Measurements from ENCODE around the gene NUAK1.
A peak's percentile ranks its signal among the peaks of the same experiment; 100 is the strongest.

NUAK1 gene

DNA sequence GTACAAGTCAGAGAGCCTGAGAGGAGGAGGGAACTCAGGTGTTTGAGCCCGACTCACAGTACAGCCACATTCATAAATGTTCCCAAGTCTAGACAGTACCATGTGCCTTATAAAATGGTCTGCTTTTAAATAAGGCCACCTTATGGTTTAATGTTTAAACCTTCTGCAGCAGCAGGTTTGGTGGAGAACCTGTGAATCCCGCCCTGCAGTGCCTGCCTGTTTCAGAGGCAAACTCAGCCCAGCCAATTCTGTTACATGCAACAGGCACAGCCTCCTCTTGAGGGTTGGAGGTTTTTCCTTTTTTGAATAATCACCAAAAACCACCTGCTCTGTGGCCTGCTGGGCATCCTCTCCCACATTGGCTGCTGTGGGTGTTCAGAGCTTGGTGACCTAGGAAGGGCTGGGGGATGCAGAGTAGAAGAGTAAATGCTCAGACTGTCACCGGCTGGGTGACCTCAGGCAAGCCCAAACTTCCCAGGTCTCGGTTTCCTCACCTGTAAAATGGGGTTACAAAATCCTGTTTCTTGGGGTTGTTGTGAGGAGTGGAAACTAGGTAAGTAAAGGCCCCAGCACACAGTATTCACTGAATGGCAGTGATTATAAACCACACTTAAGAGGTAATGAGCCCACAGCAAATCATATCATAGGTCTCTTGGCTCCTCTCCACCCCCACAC lies 28.0 kb downstream of the NUAK1 start:
- DNase-seq (ENCODE audit: low read depth, low spot score), result no peak

DNA sequence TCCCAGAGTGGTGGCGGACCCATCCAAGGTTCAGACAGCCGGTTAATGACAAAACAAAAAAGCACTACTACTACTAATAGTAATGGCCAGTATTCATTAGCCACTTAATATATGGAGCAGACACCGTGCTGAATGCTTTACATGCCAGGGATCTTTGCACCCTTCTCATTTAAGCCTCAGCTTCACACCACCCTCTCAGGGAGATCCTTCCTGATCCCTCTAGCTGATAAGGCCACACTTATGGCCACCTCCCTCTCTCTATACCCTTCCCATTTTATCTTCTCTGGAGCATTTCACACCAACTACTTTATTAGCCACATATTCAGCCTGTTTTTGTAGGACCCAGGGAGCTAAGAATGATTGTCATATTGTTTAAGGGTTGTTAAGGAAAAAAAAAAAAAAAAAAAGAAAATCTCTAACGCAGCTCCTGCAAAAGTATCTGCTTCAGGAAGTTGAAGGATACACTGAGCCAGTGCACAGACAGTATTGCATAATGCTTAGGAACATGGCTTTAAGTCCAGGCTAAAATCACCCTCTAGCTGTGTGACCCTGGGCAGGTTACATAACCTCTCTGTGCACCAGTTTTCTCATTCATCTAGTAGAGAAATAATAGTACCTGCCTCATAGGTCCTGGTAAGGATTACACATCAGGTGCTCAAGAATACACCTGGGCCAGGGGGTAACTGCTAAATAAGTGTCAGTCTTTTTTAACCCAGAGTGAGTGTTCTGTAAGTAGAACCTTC lies 29.4 kb downstream of the NUAK1 start:
- DNase-seq (ENCODE audit: low read depth, low spot score), result no peak

DNA sequence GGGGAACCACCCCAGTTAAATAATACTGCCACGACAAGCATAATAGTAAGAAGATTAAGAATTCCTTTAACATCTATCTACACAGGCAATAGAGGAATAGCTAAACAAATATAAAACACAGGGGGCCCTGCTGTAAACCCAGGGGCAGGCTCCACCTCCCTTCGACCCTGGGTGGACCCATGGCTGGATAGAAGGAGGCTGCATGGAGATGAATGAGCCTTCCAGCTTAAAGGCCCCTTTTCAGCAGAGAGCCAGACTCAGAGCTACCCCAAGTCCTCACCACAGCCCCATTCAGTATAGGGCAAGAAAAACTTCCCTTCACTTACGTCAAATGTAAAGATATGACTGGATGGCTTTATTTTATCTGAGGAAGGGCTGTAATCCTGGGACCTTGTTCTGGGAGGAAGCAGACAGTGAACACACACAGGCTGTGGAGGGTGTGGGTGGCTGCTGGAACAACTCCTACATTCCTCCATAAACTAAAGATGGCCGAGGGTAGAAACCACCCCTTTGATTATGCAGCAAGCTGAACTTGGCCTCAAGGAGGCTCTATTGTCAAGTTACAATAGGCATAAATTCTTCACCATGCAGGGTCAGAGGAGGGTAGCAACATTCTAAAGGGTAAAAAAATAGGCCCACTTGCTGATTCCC lies 30.4 kb downstream of the NUAK1 start:
- DNase-seq (ENCODE audit: low read depth, low spot score), result no peak

DNA sequence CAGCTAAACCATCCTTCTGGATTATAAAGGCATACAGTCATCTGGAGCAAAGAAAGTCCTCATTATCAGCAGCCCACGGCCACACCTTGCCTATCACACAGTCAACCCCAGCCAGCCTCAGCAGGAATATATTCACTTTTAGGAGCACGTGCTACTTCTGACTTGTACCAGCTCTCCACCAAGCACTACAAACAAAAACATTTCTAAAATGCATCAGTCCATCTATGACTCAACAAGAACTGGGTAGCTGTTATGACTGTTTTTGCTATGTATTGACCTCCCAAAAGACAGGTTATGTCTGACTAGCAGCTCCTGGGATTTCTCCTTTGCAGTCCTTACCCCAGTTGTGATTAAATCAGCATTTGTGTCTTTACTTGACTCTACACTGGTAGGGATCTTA lies 31.2 kb downstream of the NUAK1 start:
- no peak for DNase-seq (ENCODE audit: low read depth, low spot score)

DNA sequence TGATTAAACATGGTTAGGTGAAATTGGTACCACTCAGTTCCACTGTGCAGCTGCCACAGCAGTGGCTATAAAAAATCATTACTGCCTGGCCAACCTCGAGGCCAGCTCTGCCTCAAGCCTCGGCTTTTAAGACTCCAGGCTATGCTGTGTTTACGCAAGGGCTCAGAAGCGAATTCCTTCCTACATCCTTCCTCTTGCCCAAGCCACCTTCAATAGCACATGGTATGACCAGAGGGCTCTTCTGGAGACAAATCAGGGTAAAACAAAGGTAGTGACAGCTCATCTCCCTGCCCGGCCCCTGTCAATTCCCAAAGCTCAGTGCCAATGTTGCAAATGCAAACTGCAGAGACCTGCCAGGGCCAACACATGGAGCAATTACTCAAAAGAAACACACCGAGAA lies 31.9 kb downstream of the NUAK1 start:
- no peak for DNase-seq (ENCODE audit: low read depth, low spot score)

DNA sequence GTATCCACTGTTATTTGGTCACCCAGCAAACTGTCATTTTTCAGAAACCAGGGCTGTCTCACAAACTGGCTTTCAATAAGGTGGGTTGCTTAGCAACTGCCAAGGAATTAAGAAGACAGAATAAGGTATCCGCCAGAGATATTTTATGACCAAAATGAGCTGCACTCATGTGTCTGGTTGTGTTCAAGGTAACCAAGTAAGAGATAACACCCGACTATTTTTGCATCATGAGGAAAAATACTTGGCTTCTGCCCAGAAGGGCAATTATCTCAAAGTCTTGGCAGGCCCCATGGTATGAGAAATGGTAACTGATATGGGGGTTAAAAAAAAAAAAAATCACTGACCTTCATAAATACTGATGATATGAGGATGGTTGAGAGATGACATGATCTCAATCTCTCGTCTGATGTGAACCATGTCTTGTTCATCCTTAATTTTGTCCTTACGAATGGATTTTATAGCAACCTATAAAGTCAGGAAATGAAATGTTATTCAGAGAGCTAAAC lies 32.6 kb downstream of the NUAK1 start:
- no peak for DNase-seq (ENCODE audit: low read depth, low spot score)

DNA sequence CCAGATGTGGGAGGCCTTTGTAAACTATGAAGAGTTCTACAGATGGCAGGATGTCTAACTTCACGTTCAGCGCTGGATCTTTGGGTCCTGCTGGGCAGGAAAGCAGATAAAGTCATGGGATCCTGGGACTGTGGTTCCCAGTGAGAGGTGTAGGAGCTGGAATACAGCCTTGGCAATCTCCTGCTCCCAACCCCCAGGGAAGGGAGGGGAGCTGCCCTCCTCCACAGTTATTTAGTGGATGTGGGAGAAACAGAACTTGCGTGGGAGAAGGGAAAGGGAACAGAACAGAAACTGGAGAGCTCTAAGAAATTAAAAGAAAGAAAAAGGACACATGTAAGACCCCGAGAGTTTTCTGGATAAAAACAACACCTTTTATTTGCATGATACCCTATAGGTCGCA lies 37.0 kb downstream of the NUAK1 start:
- no peak for DNase-seq (ENCODE audit: low read depth, low spot score)

DNA sequence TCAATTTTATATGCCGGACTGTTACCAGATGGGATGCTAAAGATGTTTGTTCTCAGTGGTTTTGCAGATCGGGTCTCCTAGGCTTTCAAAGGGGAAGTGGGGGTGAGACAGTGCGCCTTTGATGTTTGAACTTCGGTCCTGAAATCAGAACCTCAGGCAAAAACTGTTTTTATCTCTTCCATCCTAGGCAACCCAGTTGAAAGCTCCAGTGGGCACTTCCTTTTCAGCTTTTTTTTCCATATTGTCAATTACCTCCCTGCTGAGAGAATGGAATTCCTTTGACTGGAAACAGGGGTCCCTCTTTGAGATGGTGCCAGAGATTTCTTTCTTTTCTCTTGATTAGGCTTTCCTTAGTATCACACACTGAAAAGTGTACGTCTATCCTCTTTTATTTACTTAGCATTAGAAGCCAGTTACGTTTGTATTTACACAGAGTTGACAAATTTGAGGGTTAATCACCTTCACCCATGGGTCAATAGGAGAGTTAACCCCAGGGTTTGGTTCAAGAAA lies 40.0 kb downstream of the NUAK1 start:
- no peak for DNase-seq (ENCODE audit: low read depth, low spot score)

DNA sequence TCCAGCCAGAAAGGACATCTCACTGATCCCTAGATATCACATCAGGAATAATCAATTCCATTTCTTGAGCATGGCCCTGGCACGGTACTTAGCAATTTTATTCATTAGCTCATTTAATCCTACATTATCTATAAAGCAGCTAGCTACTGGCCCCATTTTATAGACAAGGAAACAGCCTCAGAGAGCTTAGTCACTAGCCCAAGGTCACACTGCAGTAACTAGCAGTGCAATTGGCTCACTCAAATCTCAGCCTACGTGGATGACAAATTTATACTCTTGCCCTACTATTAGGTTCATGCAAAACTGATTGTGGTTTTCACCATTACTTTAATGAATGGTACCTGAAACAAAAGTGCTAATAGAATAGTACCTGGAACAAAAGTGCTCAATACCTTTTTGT lies 41.7 kb downstream of the NUAK1 start:
- no peak for DNase-seq (ENCODE audit: low read depth, low spot score)

DNA sequence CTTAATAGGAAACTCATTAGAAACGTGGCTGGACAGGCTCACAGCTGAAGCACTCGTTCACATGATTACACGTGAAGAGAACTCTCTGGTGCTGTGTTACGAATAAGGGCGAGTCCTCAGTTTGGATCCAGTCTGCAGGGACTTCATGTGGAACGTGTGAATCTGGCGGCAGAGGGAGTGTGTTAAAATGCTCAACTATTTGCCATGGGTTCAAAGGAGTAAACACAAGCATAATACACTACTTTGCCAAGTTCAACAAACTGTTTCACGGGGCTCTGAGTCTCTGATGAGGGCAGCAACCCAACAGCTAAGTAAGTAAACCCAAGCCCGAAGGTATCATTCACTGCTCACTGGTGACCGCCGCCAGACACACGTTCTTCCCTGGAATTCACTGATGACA lies 42.4 kb downstream of the NUAK1 start:
- no peak for DNase-seq (ENCODE audit: low read depth, low spot score)

DNA sequence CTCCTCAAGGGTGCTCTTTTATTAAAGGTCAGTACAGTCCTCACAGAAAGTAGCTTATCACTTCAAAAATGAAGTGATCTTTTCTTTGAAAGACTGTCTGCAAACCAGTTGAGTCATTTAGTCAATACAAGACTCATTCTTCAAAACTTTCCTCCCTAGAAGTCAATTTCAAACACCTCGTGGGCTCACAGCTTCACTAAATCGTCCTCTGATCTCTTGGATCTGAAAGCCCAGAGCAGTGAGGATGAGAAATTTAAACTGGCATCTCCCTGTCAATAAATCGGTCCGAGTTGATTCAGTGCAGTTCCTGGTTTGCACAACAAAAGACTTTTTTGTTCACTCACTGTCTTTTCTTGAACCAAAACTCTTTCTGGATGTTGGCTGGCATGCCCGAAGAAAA lies 44.5 kb downstream of the NUAK1 start:
- DNase-seq (ENCODE audit: low read depth, low spot score), result no peak

DNA sequence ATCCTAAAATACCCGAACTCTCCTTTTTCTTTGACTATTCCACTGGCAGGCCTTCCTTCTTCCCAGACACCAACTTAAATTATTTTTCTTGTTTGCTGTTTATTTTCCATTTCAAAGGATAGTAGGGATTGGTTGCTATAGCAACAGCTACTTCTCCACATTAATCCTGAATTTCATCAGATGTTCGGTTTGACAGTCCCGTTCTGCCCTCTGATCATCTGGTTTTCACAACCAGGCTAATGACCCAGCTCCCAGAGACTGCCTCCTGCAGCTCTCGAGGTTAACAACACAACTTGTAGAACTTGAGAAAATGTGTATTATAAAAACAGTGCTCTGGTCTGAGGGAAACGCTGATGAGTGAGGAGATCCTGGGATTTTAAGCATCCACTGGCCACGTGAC lies 45.5 kb downstream of the NUAK1 start:
- DNase-seq (ENCODE audit: low read depth, low spot score), result peak; percentile 42

DNA sequence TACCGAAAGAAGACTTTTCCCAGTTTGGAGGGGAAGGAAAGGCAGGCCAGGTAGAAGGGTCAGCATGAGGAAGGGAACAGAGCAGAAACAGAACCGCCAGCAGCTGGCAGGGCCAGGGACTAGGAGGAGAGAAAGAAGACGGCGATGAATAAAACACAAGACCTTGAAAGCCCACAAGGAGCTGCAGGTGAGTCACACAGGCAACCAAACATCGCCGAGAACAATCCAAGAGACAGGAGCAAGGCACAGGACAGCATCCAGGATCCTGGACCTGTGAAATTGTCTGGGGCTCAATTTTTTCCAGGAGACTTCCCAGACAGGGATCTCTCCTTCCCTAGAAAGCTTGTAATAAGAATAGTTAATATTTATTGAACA lies 47.3 kb downstream of the NUAK1 start:
- no peak for DNase-seq (ENCODE audit: low read depth, low spot score)

DNA sequence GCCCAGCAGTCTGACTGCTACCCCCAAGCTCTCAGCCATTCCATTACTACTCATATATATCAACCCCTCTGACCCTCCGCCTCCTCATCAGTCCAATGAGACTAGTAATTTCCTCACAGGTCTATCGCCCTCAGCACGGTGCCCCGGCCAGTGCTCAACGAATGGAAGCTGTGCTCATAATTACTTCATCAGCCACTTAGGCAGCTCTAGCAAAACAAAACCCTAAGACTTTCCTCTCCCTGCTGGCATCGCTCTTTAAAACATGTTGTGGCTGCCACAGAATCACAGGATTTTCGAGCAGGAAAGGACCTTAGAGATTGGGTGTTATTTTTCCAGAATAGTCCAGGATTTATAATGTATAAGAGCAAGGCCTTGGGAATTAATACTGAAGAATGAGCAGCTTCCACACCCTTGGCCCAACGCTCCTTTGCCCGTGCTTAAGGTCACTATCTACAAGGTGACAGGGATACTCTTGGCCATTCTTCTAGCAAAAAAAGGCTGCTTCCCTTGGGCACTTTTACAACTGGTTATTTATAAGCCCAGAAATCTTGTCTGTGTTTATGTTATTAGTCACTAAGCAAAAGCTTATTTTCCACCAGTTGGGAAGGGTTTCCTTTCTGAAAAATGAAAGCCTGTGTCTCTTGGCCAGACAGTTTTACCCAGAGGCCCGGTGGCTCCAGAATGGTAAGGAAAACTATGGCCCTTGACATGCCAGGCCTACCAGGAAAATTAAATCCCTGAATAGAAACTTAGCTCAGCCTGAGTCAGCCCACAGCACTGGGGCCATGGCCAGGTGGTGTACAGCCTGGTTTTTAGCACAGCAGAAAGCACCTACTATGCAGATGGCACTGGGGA lies 47.9 kb downstream of the NUAK1 start:
- DNase-seq (ENCODE audit: low read depth, low spot score), result peak; percentile 56

DNA sequence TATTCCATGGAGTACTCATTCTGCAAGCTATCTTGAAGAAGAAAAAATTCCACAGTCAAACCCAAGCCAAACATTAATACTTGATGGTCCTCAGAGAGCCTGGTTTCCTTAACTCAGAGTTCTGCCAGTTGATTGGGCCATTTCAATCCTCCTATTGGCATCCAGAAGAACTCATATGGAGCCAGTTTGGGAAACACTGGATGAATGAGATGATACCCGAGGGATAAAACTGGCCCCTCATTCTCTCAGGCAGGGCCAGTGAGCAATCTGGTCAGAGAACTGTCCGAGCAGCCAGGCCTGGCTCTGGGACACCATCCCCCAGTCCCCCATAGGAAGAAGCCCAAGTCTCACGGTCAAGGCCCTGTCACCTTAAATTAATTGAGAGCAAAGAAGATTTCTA lies 48.8 kb downstream of the NUAK1 start:
- no peak for DNase-seq (ENCODE audit: low read depth, low spot score)

DNA sequence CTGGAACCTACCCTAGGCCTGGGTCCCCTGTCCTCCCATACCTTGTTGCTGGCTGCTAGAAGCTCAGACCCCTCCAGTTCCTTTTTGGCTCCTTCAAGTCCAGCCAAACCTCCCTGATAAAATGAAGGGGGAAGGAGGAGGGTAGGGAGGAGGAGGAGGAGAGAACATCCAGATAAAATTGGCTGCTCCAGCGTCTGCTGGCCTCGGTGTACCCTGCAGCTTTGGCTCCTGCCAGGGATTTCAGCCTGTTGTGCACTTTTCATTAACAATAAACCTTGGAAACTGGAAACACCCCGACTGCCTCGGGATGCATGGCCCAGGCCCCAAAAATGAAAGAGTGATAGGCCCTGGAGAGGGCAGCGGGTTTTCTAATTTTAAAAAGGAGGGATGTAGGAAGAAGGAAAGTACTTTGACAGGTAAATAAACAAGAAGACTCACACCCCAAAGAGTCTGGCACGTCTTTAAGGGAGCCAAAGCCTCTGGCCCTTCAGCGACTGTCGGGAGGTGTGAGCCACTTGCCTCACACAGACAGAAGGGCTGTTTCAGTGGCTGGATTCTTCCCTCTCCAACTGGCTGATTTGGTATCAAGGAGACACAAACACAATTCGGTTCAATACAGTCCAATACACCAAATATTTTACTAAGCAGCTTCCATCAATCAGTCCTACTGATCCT lies 49.8 kb downstream of the NUAK1 start:
- no peak for DNase-seq (ENCODE audit: low read depth, low spot score)

DNA sequence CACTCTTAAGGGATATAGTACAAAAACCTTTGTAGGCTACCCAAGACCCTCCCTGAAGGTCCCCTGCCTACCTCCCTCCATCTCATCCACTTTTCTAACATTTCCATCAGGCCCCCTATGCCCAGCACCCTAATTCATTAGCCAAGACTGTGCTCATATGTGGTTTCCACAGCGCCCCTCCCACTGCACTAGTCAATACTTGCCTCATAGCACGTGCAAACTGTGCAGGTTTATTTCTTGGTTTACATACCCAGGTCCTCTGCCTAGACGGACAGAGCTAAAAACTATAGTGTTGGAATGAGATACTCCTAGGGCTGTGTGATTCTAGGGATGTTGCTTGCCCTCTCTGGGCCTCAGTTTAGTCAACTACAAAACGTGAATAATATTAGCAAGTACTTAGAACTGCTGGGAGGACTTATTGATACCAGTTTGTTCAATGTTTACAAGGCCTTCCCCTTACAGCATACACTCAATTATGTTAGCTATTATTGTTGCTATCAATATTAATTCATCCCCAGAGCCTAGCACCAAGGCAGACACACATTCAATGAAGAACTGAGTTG lies 50.4 kb downstream of the NUAK1 start:
- DNase-seq (ENCODE audit: low read depth, low spot score), result no peak

DNA sequence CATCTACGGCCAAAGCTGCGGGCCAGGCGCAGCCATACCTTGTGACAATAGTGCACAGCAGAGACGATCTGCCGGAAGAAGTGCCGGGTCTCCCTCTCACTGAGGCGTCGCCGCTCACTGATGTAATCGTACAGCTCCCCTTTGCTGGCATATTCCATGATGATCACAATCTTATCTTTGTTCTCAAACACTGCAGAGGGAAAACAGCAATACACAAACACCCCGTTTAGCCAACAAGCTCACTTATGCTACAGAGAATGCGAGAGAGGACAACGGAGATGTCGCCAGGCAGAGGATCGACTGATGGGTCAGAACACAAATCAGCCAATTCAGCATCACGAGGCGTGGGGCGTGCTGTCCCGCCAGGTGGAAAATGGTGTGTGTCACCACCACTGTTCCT lies 52.1 kb downstream of the NUAK1 start:
- DNase-seq (ENCODE audit: low read depth, low spot score), result no peak

DNA sequence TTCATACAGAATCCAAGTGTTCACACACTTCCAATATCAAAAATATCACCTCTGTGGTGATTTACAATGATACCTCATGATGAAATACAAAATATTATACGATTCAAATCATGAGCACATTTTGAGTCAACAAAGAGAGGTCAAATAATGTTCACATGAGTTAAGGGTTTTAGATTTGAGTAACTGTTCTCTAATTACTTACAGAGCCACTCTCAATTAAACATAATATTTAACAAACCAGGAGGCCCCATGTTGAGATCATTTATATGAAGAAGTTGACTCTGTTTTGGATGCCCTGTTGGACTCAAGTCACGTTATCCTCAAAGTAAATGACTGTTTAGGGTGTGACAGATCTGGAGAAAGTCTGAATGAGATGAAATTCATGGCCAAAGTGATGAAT lies 53.5 kb downstream of the NUAK1 start:
- no peak for DNase-seq (ENCODE audit: low read depth, low spot score)

DNA sequence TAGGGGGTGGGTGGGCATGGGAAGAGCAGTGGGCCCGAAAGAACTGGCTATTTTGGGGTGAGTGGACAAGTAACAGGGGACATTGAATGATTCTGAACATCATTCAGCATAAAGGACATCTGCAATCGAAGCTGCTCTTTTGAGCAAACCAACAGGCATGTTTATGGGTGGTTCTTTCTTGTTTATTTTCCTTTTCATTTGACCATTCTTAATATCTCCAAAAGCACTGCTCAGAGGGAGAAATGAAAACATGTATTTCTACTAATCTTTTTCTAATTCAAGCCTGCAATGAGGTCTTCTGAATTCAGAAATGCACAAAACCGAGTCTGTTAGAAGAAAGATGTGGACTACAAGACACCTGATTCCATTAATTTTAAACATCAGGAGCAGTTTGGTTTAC lies 54.0 kb downstream of the NUAK1 start:
- no peak for DNase-seq (ENCODE audit: low read depth, low spot score)
